HG02571 (cell line): ENCODE measurements around the gene XDH.

Experiments
- ATAC-seq: cut with Tn5 transposase; IDR thresholded peaks from one replicate; pipeline ENCODE4 v1.9.1; 2021; ENCODE audit warnings: mild to moderate bottlenecking, moderate library complexity; ENCODE audit not compliant: unreplicated experiment

Gene XDH

GRCh38 chr2:31404302-31404701 is 10.2 kb downstream of the XDH start:
- ATAC-seq, result no peak

GRCh38 chr2:31402388-31402787 is 12.2 kb downstream of the XDH start:
- no peak for ATAC-seq

- no peak for ATAC-seq
These were observed 13.0 kb downstream of the XDH start for GRCh38 chr2:31401580-31401979.

GRCh38 chr2:31398881-31399280 is 15.7 kb downstream of the XDH start:
- no peak for ATAC-seq

DNA sequence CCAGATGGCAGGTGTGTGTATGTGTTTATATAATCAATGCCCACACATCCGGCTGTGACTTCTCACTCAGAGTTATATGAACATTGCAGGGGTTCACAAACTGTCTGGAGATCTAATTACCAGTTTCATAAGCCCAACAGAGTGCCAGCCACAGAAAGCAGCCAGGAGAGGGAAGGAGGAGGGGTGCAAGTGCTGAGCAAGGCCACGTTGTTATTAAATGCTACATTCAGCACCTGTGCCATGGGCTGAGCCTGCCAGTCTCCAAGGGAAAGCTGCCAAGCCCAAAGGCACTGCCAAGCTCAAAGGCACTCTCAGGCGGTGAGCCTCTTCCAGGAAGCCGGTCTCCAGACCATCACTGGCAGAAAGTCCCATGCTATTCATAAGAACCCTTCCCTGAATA is 17.4 kb downstream of the XDH start:
- no peak for ATAC-seq

- no peak for ATAC-seq
These were observed 24.2 kb downstream of the XDH start for GRCh38 chr2:31390324-31390723.

- ATAC-seq, result no peak
These were observed 25.8 kb downstream of the XDH start for GRCh38 chr2:31388736-31389135.

GRCh38 chr2:31387850-31388249 is 26.7 kb downstream of the XDH start:
- no peak for ATAC-seq

- no peak for ATAC-seq
These were observed 27.9 kb downstream of the XDH start for GRCh38 chr2:31386648-31387047.

- ATAC-seq, result no peak
These were observed 28.4 kb downstream of the XDH start for GRCh38 chr2:31386172-31386571.

DNA sequence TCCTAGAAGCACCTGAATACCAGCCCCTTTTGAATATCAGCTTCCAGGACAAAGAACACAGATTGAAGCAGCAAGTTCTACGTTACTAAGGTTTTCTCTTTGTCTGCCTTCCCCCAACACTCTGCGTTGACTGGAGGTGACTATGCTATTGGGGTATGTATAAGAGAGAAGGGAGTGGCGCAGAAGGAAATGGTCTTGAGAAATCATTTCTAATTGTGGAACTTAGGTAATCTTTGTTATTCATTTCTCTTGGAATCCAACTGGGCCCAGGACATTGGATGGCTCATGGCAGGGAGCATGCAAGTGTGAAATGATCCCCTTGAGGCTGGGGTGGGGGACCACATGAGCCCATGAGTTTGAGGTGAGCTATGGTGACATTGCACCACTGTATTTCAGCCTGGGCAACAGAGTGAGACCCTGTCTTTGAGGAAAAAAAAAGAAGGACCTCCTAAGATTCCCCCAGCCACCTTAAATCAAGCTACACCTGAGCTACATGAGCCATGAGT is 29.7 kb downstream of the XDH start:
- ATAC-seq, result no peak

- no peak for ATAC-seq
These were observed 30.2 kb downstream of the XDH start for GRCh38 chr2:31384351-31384750.

GRCh38 chr2:31383471-31384153 is 30.9 kb downstream of the XDH start:
- no peak for ATAC-seq

- ATAC-seq, result no peak
These were observed 32.0 kb downstream of the XDH start for GRCh38 chr2:31382452-31383120.

DNA sequence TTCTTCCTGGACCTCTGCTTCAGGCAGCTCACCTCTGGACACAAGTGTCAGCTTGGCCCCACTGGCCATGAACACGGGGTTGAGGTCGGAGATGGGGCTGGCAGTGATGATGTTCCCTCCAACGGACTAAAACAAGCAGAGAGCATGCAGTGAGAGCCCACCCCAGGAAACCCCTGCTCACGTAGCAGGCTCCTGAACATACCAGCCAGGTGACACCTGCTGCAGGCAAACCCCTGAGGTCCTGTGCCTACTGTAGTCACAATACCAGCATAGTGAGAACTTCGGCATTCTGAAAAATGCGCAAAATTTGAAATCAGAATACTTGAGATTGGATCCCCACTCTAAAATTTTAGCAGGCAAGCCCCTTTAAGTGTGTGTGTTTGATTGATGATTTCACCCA is 32.9 kb downstream of the XDH start:
- no peak for ATAC-seq

GRCh38 chr2:31380243-31380642 is 34.3 kb downstream of the XDH start:
- ATAC-seq, result no peak

DNA sequence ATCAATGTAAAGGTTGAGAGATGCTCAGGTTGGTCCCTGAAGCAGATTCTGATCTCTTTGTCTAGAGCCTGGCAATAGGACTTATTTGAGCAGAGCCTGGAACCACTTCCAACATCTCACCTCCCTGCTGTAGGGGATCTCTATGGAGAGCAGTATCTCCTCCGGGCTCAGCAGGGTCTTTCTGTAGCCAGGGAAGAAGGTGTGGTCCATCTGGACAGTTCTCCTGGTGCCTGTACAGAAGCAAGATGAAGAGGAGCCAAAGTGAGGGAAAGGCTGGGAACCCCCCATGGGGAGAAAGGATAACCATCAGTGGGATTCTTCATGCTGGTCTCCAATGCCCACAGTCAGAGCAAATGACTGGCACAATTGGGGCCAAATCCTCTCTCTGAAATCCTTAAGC is 34.8 kb downstream of the XDH start:
- ATAC-seq, result no peak

- no peak for ATAC-seq
These were observed 35.6 kb downstream of the XDH start for GRCh38 chr2:31378791-31379501.

- ATAC-seq, result no peak
These were observed 36.2 kb downstream of the XDH start for GRCh38 chr2:31378389-31378788.

- ATAC-seq, result no peak
These were observed 41.4 kb downstream of the XDH start for GRCh38 chr2:31373127-31373526.

GRCh38 chr2:31372097-31372496 is 42.4 kb downstream of the XDH start:
- no peak for ATAC-seq

DNA sequence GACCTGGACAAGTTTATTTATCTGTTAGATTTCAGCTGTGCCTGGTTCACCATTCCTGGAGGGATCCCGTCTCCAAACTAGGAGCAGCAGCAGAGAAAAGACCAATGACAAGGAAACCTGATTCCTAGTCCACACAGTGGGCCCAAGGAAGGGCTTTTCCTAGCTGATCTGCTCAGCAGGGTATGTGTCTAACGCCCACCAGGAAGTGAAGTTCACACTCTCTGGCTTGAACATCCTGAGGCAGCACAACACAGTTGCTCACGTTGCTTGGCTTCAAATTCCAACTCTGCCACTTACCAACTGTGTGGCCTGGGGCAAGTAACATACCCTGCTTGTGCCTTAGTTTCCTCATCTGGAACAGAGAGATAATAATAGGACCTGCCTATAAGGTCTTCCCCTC is 42.9 kb downstream of the XDH start:
- ATAC-seq, result no peak
